A673 (cell line): ENCODE measurements around the gene GSE1. TPM values are rescaled to one million over a fixed set of nuclear protein-coding genes. Genes with fewer than 3 reads are reported as not detected.

Experiments used
- Bru-seq: library from RNA; stranded (reverse); fragments of 400-500 nt; gene quantifications from one replicate; lab custom pipeline; 2021; lab: Mats Ljungman, UMichigan
- BruChase-seq, 2 experiments: library from RNA; stranded (reverse); fragments of 400-500 nt; gene quantifications; one replicate each; lab custom pipeline; 2021; lab: Mats Ljungman, UMichigan
- BruUV-seq: library from RNA; stranded (reverse); fragments of 400-500 nt; replicated peaks from 2 replicates; lab custom pipeline; 2021; lab: Mats Ljungman, UMichigan
- CTCF ChIA-PET: fragments of 300-600 bp; sonication (Branson Sonifier 250); formaldehyde crosslinking; loops from one replicate; lab custom pipeline; 2022; ENCODE audit warnings: antibody characterized with exemption; lab: Charles Lee
- POLR2A ChIA-PET: fragments of 300-600 bp; sonication (Branson Sonifier 250); formaldehyde crosslinking; loops from one replicate; lab custom pipeline; 2022; ENCODE audit warnings: antibody characterized with exemption; ENCODE audit not compliant: low non-redundant PET; lab: Charles Lee
- DNase-seq: peaks from one replicate; pipeline ENCODE4 v3.0.0-alpha.2; 2015; ENCODE audit warnings: low spot score
- H3K27ac ChIP-seq: fragments of 200-600 bp; sonication (generic); 2 replicates; pipeline ENCODE4 v1.5.1; 2016; ENCODE audit warnings: mixed run types, low read depth, mild to moderate bottlenecking, mixed read lengths, antibody characterized with exemption, low read length; ENCODE audit not compliant: poor library complexity, severe bottlenecking
- H3K27me3 ChIP-seq: fragments of 200-600 bp; sonication (generic); replicated peaks from 2 replicates; pipeline ENCODE4 v1.6.1; 2017; ENCODE audit warnings: mixed run types, low read depth, mild to moderate bottlenecking, mixed read lengths, antibody characterized with exemption, low read length; ENCODE audit not compliant: insufficient read depth, poor library complexity
- H3K36me3 ChIP-seq: fragments of 200-600 bp; sonication (generic); 2 replicates; pipeline ENCODE4 v1.6.1; 2016; ENCODE audit warnings: mixed run types, mild to moderate bottlenecking, mixed read lengths, antibody characterized with exemption, low read length; ENCODE audit not compliant: insufficient read depth, poor library complexity, severe bottlenecking
- H3K4me1 ChIP-seq: fragments of 200-600 bp; sonication (generic); 2 replicates; pipeline ENCODE4 v1.6.1; 2017; ENCODE audit warnings: mixed run types, mild to moderate bottlenecking, mixed read lengths, antibody characterized with exemption, low read length; ENCODE audit not compliant: insufficient read depth, poor library complexity, severe bottlenecking
- H3K4me3 ChIP-seq: fragments of 200-600 bp; sonication (generic); 2 replicates; pipeline ENCODE4 v1.5.1; 2016; ENCODE audit warnings: low read depth, mixed run types, mild to moderate bottlenecking, mixed read lengths, low read length; ENCODE audit not compliant: poor library complexity, severe bottlenecking
- H3K9me3 ChIP-seq: fragments of 200-600 bp; sonication (generic); 2 replicates; pipeline ENCODE4 v1.6.1; 2016; ENCODE audit warnings: mixed run types, low read depth, mild to moderate bottlenecking, mixed read lengths, antibody characterized with exemption, low read length; ENCODE audit not compliant: poor library complexity, severe bottlenecking
- EZH2 ChIP-seq: fragments of 200-600 bp; sonication (generic); IDR thresholded peaks from 2 replicates; pipeline ENCODE4 v1.6.1; 2017; ENCODE audit warnings: borderline replicate concordance, low read depth, mild to moderate bottlenecking, mixed read lengths, antibody characterized with exemption, low read length; ENCODE audit not compliant: poor library complexity, severe bottlenecking
- intact Hi-C: fragments of 100-400 bp; cut with micrococcal nuclease; formaldehyde crosslinking; loops from one replicate; pipeline ENCODE4 v1.10.0; 2022; ENCODE audit not compliant: unreplicated experiment
- long read RNA-seq: library from polyadenylated mRNA; stranded (forward); transcript quantifications from one replicate; pipeline ENCODE4 v2.0.0, GENCODE V29; 2022
- total RNA-seq: library from RNA; stranded (reverse); gene quantifications from 2 replicates; pipeline ENCODE4 v1.2.3, GENCODE V29; 2021
- TF ChIP-seq, protein P1 (sequence below): fragments of 300-800, 200-600 bp; sonication (generic); conservative IDR thresholded peaks from 2 replicates; pipeline ENCODE4 v1.5.1; 2017; ENCODE audit warnings: low read depth, mild to moderate bottlenecking, antibody characterized with exemption, low read length, moderate library complexity, mixed read lengths

GSE1 gene
- total RNA-seq (64.2 and 72.4 TPM in 2 replicates), Bru-seq, nascent RNA (percentile 55 among the genes with signal in this experiment), BruChase-seq, experiment 1, labeled RNA remaining after a 2-hour chase (percentile 64 among the genes with signal in this experiment), BruChase-seq, experiment 2, labeled RNA remaining after a 6-hour chase (percentile 70 among the genes with signal in this experiment)
- long read RNA-seq, partial matches to known transcripts, result 17 of 39 reads
- long read RNA-seq, other reads (novel, unspliced or antisense), result 22 of 39 reads

DNA sequence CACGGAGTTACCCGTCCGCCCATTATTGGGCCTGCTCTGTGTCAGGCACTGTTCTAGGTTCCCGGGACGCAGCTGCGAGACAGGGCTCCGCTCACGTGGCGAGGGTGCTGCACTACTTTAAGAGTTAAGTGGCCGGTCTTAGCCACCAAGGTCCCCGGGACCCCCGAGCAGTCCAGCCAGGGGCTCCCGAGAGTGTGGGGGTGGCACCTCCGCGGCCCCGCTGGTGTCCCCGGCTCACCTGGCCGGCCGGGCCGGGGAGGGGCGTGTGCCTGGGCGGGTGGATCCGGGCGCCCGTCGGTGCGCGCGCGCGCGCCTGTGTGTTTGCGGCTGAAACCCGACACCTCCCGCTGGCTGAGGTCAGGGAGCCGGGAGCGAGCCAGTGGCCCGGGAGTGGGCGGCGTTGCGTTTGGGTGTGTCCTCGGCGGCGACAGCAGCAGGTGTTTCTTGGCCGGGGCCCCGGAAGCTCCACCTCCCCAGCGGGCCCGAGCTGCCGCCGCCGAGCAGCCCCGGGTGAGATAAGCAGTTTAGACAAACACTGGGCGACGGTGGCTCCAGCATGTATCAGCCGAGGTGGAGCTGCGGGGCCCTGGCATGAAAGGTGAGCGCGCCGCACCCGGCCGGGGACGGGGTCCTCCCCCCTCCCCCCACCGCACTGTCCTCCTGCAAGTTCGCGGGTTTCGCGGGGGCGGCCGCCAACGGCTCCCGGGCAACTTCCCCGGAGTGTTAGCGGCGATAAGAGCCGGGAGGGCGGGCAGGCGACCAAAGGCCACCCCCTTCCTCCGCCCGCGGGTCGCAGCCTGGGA, at the start of gene GSE1:
GSE1 (plus strand) TSS at position 522 of the 803 bp plus-strand sequence; CDS start at position 592, 70 bp downstream.
- ChIA-PET POLR2A (no interaction called here), CTCF (no interaction called here)
- no TSS peak for BruUV-seq
- intact Hi-C loops, result loop anchor here (5.0 kb wide), 3 partner anchors 41 to 496 kb away; no protein-coding TSS in a partner anchor
- no peaks in the 10 kb centered on the region for H3K36me3 ChIP-seq
- TF ChIP-seq, protein P1, sequence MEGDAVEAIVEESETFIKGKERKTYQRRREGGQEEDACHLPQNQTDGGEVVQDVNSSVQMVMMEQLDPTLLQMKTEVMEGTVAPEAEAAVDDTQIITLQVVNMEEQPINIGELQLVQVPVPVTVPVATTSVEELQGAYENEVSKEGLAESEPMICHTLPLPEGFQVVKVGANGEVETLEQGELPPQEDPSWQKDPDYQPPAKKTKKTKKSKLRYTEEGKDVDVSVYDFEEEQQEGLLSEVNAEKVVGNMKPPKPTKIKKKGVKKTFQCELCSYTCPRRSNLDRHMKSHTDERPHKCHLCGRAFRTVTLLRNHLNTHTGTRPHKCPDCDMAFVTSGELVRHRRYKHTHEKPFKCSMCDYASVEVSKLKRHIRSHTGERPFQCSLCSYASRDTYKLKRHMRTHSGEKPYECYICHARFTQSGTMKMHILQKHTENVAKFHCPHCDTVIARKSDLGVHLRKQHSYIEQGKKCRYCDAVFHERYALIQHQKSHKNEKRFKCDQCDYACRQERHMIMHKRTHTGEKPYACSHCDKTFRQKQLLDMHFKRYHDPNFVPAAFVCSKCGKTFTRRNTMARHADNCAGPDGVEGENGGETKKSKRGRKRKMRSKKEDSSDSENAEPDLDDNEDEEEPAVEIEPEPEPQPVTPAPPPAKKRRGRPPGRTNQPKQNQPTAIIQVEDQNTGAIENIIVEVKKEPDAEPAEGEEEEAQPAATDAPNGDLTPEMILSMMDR, result no peak
- no peak for TF ChIP-seq EZH2
- DNase-seq, result peak; percentile 82
- no peaks in the 10 kb centered on the region for H3K9me3 ChIP-seq
- H3K4me3 ChIP-seq, result peak within 1 kb of the TSS; percentile 86
- H3K27me3 ChIP-seq, result no peaks in the 10 kb centered on the region
- H3K4me1 ChIP-seq, result peaks cover 58% of the 10 kb centered on the region
- H3K27ac ChIP-seq, result peak within 1 kb of the TSS; percentile 77

DNA sequence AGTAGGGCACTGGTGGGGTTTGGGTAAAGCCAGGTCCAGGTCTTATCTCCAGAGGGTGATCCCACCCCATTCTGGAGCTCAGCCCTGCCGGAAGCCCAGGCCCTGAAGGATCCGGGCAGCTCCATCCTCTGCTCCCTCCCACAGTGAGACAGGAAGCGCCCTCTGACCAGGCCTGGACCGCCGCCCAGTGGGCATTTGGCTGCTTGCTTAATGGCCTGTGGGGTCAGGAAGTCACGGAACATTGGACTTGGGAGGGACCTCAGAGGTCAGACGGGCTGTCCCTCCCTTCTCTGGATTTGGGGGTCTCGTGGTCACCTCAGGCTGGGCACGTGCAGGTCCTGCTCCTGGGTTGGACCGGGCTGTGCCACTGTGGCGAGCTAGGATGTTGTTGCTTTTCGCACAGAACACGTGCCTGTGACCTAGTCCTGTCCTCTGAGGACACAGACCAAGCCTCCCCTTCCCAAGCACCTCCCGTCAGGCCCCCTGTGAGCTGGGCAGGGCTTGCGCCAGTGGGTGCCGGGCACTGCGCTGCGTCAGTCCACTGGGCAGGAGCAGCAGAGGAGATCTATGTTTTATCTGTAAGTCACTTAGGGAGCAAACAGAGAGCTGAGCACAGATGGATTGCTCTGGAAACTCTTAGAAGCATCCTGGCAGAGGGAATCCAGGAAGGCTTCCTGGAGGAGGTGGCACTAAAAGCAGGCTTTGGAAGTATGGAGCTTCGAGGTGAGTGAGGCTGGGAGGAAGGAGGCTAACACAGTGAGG, 49.4 kb upstream of the GSE1 start:
- DNase-seq, result no peak
- H3K4me3 ChIP-seq, result no peak overlapping the region
- ChIA-PET CTCF (interaction anchor here (1.1 kb wide), 1 partner anchor 15 kb away, joined by 4 read pairs; no protein-coding TSS in a partner anchor), POLR2A (no interaction called here)
- peak overlapping the region; percentile 47 for H3K27ac ChIP-seq
- no TSS peak for BruUV-seq
- no peak for TF ChIP-seq EZH2
- TF ChIP-seq, protein P1, result no peak
- H3K9me3 ChIP-seq, result peaks cover 4% of the 10 kb centered on the region
- H3K4me1 ChIP-seq, result peaks cover 34% of the 10 kb centered on the region
- H3K27me3 ChIP-seq, result no peaks in the 10 kb centered on the region
- H3K36me3 ChIP-seq, result no peaks in the 10 kb centered on the region
- intact Hi-C loops, result no loop called here
